Fibroblast of the aortic adventitia (primary cell): ENCODE data around the gene HMGXB3. TPM values are rescaled to one million over a fixed set of nuclear protein-coding genes. Genes with fewer than 3 reads are reported as not detected.
A peak's percentile ranks its signal among the peaks of the same experiment; 100 is the strongest.

ENCODE experiments used
- DNase-seq: peaks from one replicate; pipeline ENCODE4 v3.0.0-alpha.2; 2010; ENCODE audit warnings: low read depth
- H3K4me3 ChIP-seq: 2 replicates; pipeline ENCODE4 v1.5.1; 2011; ENCODE audit warnings: low read depth, mild to moderate bottlenecking, control low read depth, low read length, moderate library complexity
- total RNA-seq: library from RNA; depleted of rRNA; stranded (reverse); fragments of >200 nt; gene quantifications from 2 replicates; pipeline ENCODE4 v1.2.3, GENCODE V29; 2012; ENCODE audit warnings: low replicate concordance
- TF ChIP-seq, protein P1 (sequence below): IDR thresholded peaks from 2 replicates; pipeline ENCODE4 v1.5.1; 2011; ENCODE audit warnings: mild to moderate bottlenecking, low read length, control low read depth, inconsistent platforms; ENCODE audit not compliant: insufficient read depth

The HMGXB3 gene
- total RNA-seq, 1 donor = 35.4 TPM

DNA sequence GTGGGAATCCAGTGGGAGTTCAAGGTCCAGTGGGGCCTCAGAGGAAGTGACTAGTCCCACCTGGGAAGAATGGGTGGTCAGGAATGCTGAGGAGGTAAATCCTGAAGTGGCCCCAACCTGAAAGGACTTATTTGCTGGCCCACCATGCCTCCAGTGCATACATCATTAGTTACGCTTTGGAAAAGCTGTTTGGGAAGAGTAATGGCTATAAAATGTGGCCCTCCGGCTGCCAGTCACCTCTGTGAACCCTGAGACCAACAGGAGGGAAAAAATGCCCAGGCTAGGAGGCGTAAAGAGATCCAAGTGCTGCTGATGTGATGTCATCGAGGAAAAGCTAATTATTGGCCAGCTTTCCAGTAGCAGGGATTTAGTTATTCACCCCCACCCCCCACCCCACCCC lies 42.7 kb upstream of the HMGXB3 start:
- TF ChIP-seq, protein P1, sequence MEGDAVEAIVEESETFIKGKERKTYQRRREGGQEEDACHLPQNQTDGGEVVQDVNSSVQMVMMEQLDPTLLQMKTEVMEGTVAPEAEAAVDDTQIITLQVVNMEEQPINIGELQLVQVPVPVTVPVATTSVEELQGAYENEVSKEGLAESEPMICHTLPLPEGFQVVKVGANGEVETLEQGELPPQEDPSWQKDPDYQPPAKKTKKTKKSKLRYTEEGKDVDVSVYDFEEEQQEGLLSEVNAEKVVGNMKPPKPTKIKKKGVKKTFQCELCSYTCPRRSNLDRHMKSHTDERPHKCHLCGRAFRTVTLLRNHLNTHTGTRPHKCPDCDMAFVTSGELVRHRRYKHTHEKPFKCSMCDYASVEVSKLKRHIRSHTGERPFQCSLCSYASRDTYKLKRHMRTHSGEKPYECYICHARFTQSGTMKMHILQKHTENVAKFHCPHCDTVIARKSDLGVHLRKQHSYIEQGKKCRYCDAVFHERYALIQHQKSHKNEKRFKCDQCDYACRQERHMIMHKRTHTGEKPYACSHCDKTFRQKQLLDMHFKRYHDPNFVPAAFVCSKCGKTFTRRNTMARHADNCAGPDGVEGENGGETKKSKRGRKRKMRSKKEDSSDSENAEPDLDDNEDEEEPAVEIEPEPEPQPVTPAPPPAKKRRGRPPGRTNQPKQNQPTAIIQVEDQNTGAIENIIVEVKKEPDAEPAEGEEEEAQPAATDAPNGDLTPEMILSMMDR = no peak
- H3K4me3 ChIP-seq = no peak overlapping the region
- no peak for DNase-seq

- DNase-seq = peak; percentile 74
Measured at GRCh38 chr5:149959406-149960236, 40.9 kb upstream of the HMGXB3 start.

GRCh38 chr5:149960272-149961185 lies 40.0 kb upstream of the HMGXB3 start, which contains the start of gene SLC26A2:
TSS of gene SLC26A2 (plus strand) at chr5:149960758. CDS start at chr5:149977653, 16,895 bp downstream.
- TF ChIP-seq, protein P1 = no peak
- peak; percentile 97 for DNase-seq
- peak within 1 kb of the TSS; percentile 78 for H3K4me3 ChIP-seq

More at GRCh38 chr5:149959406-149960236, 40.9 kb upstream of the HMGXB3 start:
- H3K4me3 ChIP-seq = peak overlapping the region; percentile 52
- TF ChIP-seq, protein P1 = peak; percentile 58

- DNase-seq = peak; percentile 9
- TF ChIP-seq, protein P1 = no peak
- H3K4me3 ChIP-seq = peak overlapping the region; percentile 78
Measured at GRCh38 chr5:149961186-149961685, 39.3 kb upstream of the HMGXB3 start.

- DNase-seq = peak; percentile 78
- TF ChIP-seq, protein P1 = peak; percentile 67
- no peak overlapping the region for H3K4me3 ChIP-seq
Measured at GRCh38 chr5:149961957-149962409, 38.6 kb upstream of the HMGXB3 start.

- no peak overlapping the region for H3K4me3 ChIP-seq
- TF ChIP-seq, protein P1 = no peak
- DNase-seq = no peak
Measured at GRCh38 chr5:149962601-149963300, 37.8 kb upstream of the HMGXB3 start.
